Measurements from ENCODE around the gene B3GALT4.
"Not testable (repeated sequence)": the region's sequence is repeated elsewhere in the genome, so short reads cannot be mapped to it uniquely, and the experiment has no call there.

B3GALT4 gene

DNA sequence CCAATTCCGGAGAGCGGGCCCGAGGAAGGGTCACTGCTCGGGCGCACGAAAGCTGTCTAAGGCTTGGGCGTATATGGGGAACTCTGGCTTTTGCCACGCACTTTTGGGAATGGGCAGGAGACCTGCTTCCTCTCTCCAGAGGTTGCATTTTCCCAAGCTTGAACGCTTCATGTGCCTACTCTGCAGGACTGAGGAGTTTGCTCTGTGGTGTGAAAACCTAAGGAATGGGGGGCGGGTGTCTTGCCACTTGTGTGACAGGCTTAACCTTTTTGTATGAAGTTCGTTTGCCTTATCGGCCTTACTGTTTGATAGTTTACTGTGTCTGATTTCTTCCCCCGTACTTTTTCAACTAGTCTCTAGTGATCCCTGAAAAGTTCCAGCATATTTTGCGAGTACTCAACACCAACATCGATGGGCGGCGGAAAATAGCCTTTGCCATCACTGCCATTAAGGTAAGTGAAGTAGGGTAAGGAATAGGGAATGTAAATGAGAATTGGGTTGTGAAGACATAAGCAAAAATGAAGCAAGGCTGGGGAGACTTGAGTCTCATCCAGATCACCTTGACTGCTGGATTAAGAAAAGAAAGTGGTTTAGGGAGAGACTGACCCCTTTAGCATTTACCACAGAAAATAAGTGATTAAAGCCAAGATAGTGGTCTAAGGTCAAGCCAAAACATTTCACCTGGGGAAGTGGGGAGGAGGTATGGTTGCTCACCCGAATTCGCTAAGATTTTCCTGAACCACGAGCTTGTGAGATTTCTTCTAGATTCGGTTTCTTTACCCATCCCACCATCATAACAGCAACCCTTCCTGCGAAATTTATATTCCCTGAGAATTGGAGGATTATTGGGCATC is 4.4 kb upstream of the B3GALT4 start:
- DNase-seq = no peak

DNA sequence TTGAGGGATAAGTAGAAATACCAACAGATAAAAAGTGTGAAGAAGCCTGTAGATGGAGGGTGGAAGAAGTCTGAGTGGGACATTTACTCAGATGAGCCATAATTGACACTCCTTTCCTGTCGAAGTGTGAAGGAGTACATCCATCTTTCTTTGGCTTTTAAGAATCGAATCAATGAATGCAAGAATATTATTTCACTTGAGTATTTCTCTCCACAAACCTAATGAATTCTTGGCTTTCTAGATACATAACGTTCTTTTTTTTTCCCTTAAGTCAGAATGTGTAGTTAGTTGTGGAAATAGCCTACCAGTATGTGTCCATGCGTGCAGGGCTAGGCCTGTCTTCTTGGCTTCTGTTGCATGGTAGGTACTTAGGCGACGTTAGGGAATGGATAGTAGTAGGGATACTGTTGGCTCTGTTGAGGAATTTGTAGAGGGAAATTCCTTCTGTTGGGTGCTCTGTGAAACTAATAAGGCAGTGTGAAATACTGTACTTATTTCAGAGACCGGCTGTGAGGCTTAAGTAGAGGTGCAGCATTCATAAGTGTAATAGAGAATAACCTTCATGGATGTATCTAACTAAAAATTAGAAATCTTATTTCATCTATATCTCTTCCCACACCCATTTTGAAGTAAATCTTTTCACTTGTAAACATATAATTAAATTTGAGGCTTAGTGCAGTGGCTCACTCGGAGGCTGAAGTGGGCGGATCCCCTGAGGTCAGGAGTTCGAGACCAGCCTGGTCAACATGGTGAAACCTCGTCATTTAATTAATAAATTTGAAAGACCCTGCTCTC is 3.6 kb upstream of the B3GALT4 start:
- no peak for DNase-seq

DNA sequence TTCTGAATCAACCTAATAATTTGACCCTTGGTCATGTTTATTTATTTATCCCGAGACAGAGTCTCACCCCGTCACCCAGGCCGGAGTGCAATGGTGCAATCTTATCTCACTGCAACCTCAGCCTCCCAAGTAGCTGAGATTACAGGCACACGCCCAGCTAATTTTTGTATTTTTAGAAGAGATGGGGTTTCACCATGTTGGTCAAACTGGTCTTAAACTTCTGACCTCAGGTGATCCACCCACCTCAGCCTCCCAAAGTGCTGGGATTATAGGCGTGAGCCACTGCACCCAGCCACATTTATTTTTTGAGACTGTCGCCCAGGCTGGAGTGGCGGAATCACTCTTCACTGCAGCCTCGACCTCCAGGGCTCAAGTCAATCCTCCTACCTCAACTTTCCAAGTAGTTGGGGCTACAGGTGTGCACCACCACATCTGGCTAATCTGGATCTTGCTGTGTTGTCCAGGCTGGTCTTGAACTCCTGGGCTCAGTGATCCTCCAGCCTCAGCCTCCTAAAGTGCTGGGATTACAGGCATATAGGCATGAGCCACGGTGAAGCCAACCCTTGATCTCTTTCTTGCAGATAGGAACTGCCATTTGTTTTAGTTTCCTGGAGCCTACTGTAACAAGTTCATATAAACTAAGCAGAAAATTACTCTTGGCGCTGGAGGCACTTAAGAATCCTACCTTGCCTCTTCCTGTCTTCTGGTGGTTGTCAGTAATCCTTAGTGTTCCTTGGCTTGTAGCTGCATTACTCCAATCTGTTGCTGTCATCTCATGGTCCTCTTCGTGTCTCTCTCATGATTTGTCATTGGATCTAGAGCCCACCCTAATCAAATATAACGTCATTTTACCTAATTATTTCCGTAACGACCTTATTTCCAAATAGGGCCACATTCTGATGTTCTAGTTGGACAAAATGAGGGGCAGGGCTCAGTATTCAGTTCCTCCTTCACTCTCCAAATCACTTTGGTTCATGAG is 2.7 kb upstream of the B3GALT4 start:
- no peak for DNase-seq

DNA sequence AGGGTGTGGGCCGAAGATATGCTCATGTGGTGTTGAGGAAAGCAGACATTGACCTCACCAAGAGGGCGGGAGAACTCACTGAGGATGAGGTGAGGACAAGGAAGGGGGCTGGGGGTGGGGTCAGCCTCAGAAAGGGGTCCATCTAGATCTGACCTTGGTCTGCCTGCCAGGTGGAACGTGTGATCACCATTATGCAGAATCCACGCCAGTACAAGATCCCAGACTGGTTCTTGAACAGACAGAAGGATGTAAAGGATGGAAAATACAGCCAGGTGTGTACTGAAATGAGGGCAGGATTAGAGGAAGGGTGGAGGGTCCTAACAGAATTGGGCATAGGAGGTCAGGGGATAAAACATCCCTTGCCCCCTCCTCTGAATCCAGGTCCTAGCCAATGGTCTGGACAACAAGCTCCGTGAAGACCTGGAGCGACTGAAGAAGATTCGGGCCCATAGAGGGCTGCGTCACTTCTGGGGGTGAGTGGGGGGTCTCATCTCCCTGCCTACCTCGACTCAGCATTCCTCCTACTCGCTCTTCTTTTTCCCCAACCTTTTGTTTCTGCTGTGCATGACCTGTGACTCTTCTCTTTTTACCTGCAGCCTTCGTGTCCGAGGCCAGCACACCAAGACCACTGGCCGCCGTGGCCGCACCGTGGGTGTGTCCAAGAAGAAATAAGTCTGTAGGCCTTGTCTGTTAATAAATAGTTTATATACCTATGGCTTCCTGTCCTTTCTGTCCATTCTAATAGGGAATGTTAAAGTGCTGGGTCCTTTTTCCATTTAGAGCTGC is 935 bp upstream of the B3GALT4 start:
- not testable (repeated sequence) for DNase-seq

DNA sequence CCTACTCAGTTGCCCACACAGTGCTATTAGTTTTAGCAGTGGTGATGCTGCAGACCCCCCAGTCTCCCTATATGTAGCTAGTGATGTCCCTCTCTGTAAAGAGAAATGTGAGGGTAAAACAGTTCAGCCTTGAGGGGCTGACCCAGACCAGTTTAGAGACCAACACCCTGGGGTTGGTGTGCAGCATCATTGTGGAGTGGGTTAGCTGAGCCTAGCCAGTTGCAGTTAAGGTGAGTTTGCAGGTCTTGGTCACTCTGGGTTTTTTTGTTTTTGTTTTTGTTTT is 401 bp upstream of the B3GALT4 start:
- DNase-seq = no peak

DNA sequence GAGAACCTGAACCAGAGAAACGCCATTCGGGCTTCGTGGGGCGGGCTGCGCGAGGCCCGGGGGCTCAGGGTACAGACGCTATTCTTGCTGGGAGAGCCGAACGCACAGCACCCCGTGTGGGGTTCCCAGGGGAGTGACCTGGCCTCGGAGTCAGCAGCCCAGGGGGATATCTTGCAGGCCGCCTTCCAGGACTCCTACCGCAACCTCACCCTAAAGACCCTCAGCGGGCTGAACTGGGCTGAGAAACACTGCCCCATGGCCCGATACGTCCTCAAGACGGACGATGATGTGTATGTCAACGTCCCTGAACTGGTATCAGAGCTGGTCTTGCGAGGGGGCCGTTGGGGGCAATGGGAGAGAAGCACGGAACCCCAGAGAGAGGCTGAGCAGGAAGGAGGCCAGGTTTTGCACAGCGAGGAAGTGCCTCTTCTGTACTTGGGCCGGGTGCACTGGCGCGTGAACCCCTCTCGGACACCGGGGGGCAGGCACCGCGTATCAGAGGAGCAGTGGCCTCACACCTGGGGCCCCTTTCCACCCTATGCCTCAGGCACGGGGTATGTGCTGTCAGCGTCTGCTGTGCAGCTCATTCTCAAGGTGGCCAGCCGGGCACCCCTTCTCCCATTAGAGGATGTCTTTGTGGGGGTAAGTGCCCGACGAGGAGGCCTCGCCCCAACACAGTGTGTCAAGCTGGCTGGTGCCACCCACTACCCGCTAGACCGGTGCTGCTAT is 904 bp downstream of the B3GALT4 start:
- peak; percentile 37 for DNase-seq

DNA sequence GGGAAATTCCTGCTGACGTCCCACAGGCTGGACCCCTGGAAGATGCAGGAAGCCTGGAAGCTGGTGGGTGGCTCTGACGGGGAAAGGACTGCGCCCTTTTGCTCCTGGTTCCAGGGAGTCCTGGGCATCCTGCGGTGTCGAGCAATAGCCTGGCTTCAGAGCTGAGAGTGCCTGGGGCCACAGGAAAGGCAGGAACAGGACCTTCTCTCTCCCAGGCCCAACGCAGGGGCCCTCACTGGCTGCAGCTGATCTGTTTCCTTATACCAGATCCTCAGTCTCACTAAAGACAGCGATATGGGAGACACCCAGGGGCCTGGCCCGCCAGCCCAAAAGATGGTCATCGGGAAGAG is 1.4 kb downstream of the B3GALT4 start:
- no peak for DNase-seq

DNA sequence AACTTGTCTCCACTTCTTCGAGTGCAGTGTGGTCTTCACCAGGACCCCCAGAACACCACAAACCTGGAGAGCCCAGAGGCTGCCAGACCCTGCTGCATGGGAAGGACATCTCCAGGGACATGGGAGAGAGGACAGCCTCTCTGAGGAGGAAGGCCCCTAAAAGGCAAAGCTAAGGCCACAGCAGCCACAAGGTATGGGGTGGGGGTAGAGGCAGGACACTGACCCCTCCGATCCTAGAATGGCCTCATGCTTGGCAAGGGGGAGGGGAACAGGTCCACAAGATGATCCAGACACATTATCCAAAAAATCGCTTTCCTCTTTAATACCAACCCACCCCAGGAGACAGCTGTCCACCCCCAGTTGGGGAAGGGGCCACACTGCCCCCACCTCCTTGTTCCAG is 1.9 kb downstream of the B3GALT4 start:
- no peak for DNase-seq

DNA sequence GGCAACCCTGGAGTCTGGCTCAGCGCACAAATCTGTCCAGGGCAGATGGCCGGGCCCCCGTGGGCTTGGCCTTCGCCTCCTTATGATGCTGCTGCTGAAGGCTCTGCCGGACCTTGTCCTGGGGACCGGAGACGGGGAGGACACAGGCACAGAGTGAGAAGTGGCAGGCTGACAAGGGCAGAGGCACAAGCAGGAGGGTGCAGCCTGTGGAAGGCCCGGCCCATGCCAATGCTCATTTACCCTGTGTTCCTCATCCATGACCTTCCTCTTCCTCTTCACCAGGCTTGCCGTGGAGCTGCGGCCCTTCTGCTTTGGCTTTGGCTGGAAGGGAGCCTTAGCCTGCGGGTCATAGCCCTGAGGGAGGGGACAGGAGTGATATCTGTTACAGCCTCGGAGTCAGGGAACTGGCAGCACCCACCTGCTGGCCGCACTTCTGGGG is 2.4 kb downstream of the B3GALT4 start:
- DNase-seq = no peak

DNA sequence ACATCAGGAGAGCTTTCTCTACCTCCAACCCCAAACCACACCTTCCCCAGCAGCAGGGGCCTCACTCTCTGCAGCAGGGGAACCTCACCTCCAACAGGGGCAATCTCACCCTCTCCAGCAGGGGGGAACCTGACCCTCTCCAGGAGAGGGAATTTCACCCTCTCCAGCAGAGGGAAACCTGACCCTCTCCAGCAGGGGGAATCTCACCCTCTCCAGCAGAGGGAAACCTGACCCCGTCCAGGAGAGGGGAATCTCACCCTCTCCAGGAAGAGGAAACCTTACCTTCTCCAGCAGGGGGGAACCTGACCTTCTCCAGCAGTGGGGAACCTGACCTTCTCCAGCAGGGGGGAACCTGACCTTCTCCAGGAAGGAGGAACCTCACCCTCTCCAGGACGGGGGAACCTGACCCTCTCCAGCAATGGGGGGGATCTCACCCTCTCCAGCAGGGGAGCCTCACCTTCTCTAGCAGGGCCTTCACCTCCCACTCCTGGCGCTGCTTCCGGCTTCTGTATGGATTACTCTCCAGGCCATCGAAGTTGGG is 3.1 kb downstream of the B3GALT4 start:
- DNase-seq = no peak

DNA sequence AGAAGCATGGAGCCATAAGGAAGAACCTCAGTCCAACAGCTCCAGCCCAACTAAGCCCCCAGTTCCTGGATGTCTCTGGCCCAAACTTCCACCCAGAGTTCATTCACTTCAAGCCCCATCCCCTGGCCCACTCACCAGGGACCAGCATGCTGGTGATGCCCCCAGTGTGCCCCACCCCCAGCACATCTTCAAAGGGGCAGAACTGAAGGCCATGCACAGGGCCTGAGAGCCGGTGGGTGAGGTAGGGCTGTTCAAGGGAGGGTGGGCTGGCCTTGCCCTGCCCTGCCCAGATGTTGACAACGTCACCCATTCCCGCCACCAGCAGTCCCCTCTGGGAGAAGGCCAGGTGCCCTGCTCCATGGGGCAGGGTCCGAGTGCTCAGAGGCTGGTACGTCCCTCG is 3.6 kb downstream of the B3GALT4 start:
- DNase-seq = no peak

DNA sequence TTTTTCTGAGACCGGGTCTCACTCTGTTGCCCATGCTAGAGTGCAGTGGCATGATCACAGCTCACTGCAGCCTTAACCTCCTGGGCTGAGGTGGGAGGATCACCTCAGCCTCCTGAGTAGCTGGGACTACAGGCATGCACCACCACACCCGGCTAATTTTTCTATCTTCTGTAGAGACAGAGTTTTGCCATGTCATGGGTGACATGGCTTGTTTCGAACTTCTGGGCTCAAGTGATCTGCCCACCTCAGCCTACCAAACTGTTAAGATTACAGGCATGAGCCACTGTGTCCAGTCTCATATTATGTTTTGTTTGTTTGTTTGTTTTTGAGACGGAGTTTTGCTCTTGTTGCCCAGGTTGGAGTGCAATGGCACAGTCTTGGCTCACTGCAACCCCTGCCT is 8.3 kb downstream of the B3GALT4 start:
- DNase-seq = not testable (repeated sequence)

DNA sequence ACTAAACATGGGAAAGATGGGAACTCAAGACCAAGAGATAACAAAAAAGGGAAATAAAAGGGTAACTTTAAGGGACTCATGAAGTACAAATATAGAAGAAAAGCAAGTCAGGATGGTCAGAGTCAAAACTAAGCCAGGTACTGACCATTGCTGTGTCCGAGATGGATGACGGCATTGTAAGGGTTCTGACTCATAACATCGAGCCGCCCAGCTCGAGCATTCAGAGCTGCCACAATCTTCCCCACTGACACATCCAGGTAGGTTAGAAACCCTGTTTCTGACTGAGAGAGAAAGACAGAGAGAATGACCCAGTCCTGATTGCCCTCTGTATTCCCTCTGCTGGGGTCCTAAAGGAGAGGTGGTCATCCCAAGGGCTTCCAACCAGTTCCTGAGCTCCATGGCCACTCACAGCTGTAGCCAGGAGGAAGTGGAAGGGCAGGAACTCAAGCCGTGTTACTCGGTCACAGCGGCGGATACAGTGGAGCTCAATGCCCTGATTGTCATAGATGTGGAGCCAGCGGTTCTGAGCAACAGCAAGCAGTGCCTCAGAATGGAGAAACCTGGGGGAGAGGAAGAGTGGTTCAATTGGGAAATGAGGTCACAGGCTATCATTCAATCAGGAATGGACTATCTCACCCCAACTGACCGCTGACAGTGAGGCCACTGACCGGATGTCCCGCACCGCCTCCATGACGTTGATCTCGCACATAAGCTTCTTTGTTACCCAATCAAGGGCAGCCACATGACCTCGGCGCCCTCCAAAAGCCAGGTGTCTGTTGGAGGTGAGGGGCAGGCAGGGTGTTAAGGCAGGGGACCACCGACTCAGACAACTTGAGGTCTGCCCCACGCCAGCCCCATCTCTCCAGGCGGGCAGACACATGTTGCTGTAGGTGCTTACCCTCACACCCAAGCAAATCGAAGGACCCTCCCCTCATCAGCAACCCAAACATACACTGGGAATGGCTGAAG is 10.3 kb downstream of the B3GALT4 start:
- no peak for DNase-seq

DNA sequence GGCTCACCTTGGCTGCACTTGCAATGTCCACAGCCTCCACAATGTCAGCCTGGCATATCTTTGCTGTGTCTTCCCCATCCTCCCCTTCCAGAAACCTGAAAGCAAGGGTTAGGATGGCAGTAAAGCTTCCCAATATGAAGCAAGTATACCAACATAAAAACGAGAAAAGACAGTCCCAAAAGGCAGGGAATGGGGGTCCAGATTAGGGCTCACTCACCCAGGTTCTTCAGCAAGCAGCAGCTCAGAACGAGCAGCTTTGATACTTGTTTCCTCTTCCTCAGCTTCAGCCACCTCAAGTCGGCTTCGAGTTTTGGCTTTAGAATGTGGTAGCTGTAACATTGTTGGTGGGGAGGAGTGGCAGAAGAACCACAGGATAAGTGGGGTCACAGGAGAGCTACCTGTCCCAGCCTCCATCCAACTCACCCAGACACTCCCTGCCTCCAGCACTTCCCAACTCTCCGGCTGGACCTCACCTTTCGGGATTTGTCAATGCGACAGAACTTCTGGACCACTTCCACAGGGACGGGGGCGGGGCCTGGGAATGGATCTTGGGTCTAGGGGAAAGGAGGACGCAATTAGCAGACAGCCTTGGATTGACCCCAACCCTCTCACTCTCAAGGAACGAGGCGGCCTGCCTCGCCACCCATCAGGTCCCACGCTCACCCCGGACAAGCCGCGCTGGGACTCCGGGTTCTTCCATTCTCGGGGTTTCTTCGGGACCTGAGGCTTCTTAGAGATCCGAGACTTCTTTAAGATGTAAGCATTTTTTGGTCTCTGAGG is 11.4 kb downstream of the B3GALT4 start:
- DNase-seq = no peak

DNA sequence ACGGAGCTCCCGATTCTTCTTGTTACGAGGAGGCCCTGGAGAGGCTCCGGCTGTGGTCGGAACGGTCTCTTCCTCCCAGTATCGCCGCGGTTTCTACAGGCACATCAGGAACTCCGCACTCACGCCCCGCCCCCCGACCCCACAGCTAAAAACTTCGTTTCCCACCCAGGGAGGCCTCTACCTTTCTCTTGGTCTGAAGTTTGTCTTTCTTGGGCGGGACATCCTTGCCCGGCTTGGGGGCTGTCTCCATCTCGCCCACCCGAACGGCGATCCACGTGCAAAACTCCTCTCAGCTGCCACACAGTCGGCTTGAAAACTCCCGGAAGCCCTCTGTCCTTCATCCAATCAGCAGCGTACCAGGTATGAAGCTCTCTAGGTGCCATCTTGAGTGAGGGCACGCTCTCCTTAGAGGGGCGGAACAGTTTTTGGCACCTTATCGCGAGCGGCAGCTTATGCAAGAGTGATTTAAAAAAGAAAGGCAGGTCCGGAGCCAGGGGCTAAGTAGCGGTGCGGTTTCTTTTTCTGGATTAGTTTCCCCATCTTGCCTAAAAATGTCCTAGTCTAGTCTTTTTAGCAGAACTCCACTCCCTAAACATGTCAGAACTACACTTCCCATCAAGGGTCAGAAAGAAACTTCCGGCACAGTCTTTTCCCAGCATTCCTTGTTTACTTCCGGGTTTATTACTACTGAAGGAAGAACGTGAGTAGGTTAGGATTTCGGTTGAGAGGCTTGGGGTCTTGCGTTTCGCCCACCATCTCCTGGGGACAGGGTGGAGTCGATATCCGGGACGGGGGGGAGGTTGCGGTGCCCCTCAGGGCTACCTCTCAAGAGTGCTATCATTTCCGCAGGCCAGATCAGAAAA is 12.2 kb downstream of the B3GALT4 start, which contains the start of the genes PFDN6 and WDR46:
Gene PFDN6 (plus strand): TSS at position 681 of the 863 bp plus-strand sequence. CDS start 256 bp downstream, outside the sequence.
Gene WDR46 (minus strand): TSS at position 319 of the 863 bp plus-strand sequence. CDS start 69 bp downstream, at position 250.
- peak; percentile 79 for DNase-seq

DNA sequence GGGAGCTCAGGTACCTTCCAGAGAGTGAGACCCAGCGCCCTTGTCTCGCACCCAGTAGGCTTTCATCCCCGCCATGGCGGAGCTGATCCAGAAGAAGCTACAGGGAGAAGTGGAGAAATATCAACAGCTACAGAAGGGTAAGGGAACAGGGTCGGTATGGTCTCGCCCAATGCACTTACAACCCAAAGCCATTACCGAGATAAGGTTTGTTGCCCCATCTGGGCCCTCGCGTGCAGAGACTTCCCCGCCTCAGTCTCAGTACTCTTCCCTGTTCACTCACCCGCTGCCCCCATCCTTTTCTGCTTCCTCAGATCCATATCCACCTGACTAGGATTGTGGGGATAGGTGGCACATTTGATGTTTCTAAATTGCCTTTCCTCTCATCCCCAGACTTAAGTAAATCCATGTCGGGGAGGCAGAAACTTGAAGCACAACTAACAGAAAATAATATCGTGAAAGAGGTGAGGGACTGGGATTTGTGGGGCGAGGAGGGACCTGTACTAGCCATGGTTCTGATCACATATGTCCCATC is 12.9 kb downstream of the B3GALT4 start:
- no peak for DNase-seq

DNA sequence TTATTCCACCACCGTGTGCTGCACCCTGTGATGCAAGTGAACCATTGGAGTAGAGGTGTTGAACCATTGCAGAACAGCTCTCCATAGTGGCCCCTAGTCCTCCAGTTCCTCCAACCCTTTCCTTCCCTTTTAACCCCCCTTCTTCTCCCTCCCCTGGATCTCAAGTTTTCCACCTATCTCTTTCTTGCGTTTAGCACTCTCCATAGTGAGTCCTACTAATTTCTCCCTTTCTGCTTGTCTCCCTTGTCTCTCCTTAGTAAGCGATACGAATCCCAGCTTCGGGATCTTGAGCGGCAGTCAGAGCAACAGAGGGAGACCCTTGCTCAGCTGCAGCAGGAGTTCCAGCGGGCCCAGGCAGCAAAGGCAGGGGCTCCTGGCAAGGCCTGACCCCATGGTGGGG is 13.5 kb downstream of the B3GALT4 start:
- DNase-seq = no peak

All from CD4-positive, alpha-beta T cell treated with Interleukin-6 for 4 hours (primary cell).